Dermis microvascular lymphatic vessel endothelial cell (primary cell): ENCODE results near the gene BRI3. TPM values are rescaled to one million over a fixed set of nuclear protein-coding genes. Genes with fewer than 3 reads are reported as not detected.

ENCODE experiments used
- DNase-seq, 2 donors: peaks; one replicate each; pipeline versions ENCODE4 v3.0.0 to v3.0.0-alpha.2; 2010; ENCODE audit warnings: low read depth in 2 of 2
- total RNA-seq: library from RNA; depleted of rRNA; stranded (reverse); fragments of >200 nt; gene quantifications from 2 replicates; pipeline ENCODE4 v1.2.1, GENCODE V29; 2014

Gene BRI3
- total RNA-seq, 1 donor from 2014 or later = 42.0 TPM

DNA sequence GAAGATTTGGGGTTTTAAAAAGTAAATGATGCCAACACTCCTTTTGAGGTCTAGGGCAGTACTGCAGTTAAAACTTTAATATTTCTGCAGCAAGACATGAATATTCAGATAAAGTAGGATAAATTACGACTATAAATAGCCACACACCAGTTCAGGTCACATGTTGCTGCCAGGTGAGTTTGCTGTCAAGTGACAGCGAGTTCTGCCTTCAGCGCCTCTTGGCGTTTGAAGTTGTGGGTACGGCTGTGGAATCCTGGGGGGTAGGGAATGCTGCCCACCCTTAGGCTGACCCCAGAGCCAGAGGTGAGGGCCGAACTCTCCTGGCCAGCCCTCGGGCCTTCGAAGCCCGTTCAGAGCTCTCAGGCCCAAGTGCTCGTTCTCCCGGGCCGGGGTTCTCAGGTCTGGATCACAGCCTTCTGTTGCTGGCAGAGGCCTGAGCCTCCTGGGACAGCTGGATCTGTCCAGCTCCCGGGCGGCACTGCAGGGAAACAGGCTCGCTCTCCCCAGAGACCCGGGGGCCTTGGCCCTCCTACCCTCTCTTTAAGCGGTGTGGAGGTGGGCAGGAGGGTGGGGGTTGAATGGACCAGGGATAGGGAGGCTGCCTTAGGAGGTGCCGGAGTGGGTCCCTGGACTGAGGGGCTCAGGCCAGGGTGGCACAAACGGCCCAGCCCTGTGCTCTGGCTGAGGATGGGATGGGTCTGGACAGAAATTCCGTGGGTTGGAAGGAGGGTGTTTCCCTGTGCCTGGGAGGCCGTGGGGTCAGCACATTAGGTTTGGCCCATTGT lies 5.4 kb downstream of the BRI3 start:
- DNase-seq = no peak

- DNase-seq = no peak
Measured at GRCh38 chr7:98287486-98287959, 6.0 kb downstream of the BRI3 start.

DNA sequence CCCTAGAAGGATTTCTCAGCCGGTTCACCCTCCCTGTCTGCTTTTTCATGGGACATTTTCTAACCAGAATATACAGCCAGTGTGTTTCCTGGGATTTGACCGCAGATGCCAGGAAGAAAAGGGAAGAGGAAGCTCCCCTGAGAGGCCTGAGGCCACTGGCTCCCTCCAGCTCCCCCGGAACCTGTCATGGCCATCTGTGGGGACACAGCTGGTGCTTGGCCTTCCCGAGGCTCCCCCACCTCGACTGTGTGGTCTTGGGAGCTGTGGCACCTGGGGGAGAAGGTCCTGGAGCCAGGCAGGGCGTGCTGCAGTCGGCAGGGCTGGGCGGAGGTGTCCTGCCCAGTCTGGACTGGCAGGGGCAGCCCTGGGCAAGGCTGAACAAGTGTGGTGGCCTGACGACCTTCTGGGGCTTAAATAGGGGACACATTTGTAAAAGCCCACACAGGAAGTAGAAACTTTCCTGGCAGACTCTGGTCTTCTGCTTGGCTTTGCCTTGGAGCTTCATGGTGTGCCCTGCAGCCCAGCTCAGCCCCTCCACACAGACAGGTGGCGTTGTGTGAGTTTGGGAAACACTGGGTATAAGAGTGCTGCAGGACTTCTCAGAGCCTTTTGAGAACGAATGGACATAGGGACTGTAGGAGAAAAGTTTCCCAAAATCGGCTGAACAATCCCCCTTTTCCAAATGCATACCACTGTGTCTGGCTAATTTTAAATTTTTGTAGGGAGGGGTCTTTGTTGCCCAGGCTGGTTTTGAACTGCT lies 6.8 kb downstream of the BRI3 start:
- DNase-seq = no peak

DNA sequence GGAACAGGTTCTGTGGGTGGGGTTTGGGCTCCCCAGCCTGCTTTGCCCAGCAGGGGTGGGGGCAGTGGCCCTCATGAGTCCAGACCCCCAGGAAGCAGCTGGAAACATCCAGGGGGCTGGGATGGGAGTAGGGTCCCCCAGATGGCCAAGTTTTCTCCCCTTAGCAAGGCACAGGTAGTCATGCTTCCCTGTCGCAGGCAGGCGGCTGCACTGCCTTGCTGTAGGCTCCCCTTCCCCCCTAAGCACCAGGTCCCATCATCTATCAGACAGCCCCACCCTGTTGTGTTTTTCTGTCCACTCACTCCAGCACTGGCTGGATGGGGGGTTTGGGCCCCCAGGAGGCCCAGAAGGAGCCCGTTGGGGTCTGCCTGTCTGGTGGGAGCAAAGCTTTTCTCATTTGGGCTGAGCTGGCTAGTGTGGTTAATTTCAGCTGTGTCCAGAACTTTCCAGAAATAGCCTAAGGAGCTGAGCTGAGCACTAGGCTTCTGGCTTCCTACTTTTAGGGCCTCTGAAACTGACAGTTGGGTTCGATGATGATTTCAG lies 7.9 kb downstream of the BRI3 start:
- no peak for DNase-seq

DNA sequence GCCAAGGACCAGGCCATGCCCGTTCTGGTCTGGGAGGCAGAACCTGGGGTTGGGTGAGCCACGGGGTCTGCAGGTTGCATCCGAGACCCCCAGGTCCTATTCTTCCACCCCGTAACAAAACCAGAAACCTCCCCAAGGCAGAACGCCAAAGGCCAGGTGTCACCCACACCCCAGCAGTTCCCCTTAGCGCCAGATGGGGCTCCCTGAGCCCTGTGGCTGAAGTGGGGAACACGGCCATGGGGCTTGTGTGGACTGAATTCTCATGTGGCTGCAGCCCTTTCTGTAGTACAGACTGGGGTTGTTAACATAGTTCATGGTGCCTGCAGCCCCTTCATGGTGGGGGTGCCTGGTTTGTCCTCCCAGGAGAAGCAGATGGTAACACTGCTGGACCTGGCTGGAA lies 10.2 kb downstream of the BRI3 start:
- no peak for DNase-seq

DNA sequence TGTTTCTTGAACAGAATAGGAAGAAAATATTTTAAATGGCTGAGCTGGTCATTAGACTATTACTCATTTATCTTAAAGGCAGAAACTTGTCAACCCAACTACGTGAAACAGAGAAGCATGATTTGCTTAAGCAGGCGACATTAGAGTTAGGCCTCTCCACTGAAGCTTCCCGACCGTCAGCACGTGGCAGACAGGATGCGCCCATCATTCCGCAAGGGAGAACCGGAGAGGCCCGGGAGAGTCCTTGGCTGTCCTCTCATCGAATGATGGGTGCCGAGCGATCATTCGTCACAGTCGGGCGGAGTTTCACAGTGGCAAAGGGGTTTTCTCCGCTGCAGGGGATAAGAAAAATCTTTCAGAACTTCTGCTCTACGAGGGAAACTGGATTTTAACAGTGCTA lies 11.8 kb downstream of the BRI3 start:
- DNase-seq = no peak

- DNase-seq = no peak
Measured at GRCh38 chr7:98293746-98294145, 12.3 kb downstream of the BRI3 start.

- no peak for DNase-seq
Measured at GRCh38 chr7:98294326-98294725, 12.8 kb downstream of the BRI3 start.

GRCh38 chr7:98294798-98295382 lies 13.4 kb downstream of the BRI3 start:
- peak in 1 of 2 donors; percentile 55 for DNase-seq

DNA sequence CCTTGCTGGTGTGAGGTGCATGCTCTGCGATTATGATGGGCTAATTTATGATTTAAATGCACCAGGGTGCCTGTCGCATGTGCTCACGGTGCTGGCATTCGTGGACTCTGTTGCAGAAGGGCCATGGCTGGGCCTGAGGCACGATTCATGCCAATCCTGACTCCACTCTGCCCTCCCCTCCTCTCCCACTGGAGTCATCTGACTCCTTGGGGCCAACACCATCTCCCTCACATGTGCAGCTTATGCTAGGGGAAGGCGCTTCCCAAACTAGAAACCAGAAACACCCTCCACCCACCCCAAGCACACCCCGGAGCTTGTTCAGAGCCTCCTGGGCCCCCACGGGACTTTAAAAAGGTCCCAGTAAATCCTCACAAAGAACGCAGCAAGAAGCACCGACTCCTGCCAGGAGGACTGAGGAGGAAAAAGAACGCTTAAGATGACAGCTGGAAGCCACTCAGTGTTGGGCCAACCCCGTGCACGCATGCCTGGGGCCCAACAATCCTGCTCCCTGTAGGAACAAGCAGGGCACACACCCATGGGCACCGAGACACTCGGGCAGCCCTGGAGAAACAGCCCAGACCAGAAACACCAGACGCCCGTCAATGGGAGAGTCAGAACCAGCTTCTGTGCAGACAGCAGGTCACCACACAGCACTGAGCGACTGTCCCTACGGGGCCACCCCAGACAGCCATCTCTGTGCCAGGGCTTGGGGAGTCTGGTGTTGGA lies 14.1 kb downstream of the BRI3 start:
- DNase-seq = no peak

DNA sequence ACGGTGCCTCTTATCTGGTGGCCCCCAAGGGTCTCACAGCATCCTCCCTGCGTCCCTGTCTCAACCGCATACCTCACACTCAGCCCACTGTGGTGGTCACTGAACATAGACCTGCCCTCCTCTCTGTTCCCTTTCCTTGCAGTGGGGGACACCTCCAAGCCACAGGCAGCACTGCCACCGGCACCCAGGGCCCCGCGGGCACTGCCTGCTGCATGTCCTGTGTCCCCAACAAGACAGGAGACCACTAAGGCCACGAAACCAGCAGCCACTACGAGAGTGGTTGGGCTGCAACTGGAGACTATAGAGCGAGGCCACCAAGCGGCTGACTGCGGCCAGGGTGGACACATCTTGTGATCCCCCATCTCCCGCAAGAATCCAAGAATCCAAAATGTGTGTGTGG lies 15.3 kb downstream of the BRI3 start:
- DNase-seq = no peak

DNA sequence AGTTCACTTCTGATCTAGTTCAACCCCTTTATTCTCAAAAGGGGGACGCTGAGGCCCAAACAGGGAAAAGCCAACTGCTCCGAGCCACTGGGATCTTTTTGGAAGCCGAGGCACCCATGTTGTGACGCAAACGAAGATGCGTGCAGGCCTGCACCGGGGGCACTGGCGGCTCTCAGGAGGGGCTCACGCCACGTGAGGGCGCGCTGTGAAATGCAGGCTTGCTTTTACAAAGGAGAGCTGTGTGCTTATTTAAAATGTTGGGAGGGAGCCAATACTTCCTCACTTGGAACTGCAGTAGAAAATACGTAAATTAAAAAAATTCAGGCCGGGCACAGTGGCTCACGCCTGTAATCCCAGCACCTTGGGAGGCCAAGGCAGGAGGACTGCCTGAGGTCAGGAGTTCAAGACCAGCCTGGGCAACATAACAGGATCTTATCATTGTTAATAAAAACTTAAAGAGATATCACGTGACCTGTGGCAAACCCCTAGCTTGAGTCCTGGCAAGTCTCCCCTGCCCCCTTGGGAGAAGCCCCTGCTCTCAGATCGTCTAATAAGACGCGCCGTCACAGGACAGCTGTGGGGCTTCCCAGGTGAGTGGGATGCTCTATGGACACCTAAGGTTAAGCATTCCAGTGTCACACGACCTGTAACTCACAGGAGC lies 16.3 kb downstream of the BRI3 start:
- no peak for DNase-seq

DNA sequence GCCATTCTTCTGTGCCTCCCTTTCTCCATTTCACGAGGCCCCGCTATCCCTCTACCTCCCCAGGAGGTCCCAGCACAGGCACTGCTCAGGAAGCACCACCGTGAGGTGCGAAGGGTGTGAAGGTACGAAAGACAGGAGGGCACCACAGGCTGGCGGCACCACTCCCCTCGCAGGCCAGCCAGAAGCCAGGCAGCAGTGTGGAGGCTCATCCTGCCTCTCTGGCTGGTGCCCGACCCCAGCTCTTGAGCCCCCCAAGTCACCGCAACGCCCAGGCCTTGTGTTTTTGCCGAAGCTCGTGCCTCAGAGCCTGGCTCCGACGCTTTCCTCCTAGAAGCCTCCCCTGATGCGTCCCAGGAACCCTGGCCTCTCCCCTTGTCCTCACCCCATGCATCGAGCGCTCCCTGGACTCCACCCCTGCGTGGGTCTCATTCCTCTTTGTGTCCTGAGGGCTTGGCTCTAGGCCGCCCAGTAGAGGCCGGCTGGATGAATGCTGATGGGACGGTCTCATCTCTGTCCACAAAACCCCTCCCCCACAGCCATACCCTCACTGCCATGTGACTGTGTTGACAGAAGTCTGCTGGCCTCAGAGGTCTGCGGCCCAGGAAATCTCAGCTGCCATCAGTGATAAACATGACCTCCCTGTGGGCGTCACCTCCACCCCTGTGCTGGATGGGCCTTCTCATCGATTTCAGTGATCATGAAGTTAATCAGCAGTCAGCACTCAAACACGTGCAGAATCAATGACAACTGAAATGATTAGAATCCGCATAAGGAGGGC lies 19.3 kb downstream of the BRI3 start:
- DNase-seq = no peak

GRCh38 chr7:98301693-98302470 lies 20.4 kb downstream of the BRI3 start:
- no peak for DNase-seq

DNA sequence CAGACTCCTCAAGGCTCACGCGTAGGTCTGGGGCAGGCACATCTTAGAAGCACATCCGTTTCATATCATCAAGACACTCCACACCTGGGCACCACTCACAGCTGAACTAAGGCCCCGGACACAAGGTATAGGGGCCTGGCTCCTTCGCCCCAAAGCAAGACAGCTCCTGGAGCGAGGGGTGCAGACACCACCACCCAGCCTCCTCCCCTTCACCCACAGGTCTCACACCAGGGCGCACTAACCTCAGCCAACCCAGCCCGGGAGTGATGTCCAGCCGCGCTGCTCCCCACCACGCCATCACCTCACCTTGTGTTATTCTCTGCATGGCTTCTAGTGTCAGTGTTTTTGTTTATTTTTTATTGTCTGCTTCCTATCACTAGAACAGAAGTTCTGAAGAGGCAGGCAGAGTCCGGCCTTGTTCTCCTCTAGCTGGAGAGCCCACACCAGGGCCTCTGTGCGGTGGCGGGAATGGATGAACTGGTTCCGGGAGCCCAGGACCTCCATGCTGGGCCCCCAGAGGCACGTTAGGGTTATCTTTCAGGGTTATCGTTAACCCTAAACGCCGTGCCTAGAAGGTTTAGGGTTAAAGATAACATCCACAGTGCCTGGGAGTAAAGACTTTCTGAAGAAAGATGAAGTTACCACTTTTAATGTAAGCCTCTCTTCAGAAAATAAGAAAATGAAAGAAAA lies 21.8 kb downstream of the BRI3 start:
- DNase-seq = no peak

DNA sequence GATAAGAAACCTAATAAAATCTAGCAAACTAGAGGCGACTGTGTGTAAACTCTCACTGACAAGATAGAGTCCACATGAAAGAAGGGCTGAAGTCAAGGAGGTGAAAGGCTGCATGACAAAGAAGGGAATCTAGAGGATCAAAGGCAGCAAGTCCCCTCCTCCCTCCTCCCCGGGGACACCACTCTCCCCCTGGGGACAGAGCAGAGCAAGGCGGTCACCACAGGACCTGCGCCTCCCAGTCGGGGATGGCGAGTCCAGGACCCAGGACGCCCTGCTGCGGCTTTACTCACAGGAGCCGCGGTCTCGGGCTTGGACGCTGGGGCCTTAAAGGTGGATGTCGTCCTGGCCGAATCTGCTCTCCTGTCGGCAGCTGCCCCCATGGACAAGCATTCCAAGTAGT lies 22.4 kb downstream of the BRI3 start:
- no peak for DNase-seq

DNA sequence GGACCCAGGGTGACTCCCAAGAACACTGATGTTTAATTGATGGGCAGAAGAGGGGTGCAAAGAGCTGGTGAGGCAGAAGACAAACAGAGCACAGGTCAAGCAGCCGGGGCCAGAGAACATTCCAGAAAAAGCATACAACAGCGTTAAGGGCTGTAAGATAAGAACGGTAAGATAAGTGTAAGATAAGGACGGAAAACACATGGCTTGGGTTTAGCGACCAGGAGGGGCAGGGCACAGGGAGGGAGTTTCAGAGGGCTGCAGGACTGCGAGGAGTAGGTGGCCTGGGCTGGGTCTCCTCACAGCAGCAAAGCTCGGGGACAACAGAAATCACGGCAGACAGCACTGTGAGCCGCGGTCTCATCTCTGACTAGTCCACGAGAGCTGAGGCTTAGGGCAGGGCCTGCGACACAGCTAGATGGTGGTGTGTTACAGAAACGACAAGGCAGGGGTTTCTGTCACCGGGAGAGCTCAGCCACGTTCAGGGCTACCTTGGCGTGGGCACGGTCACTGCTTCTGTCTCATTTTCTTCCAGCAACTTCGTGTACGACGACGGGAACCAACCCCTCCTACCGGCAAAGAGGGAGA lies 24.6 kb downstream of the BRI3 start:
- DNase-seq = no peak

GRCh38 chr7:98307971-98308466 lies 26.5 kb downstream of the BRI3 start:
- DNase-seq = no peak
